ENCODE measurements around the gene TBC1D4. TPM values are rescaled to one million over a fixed set of nuclear protein-coding genes. Genes with fewer than 3 reads are reported as not detected.

TBC1D4 gene
- polyA plus RNA-seq, 1 of the 3 experiments (the other 2 are of a cell fraction), result 8.8 TPM

- H2AFZ ChIP-seq (ENCODE audit: low read depth), result no peak overlapping the region
- no peak overlapping the region for H3K4me3 ChIP-seq (ENCODE audit: low read depth in 2 of 2, low read length in 1 of 2)
- ChIA-PET POLR2A (no interaction called here), CTCF (interaction anchor here (0.9 to 1.8 kb wide), 3 partner anchors 39 to 125 kb away, joined by 3 to 6 read pairs (median 5); partner anchors contain the start of gene TBC1D4)
- no peak overlapping the region for H3K9ac ChIP-seq
- no peak for DNase-seq
- no peak overlapping the region for H3K27ac ChIP-seq (ENCODE audit: low read depth in 2 of 2, low read length in 1 of 2)
- no peaks in the 10 kb centered on the region for H4K20me1 ChIP-seq (ENCODE audit: insufficient read depth)
- WGBS (ENCODE audit: low lambda C conversion rate), result 92% methylated on average over 8 of the region's 8 CpGs
- H3K4me1 ChIP-seq (ENCODE audit: control insufficient read depth in 1 of 2, insufficient read depth in 2 of 2, low read depth in 1 of 2, low read length in 1 of 2), result peaks cover 0 to 8% of the 10 kb centered on the region in 2 experiments; a peak in 3 of 4 replicates
- no peaks in the 10 kb centered on the region for H3K79me2 ChIP-seq (ENCODE audit: insufficient read depth)
- H3F3A ChIP-seq (replicated peaks; ENCODE audit: insufficient read depth), result peaks cover 13% of the 10 kb centered on the region
- H3K9me3 ChIP-seq, result no peaks in the 10 kb centered on the region
- TF ChIP-seq EP300 (IDR thresholded peaks at IDR 0.05; ENCODE audit: borderline replicate concordance in 1 of 2, low read depth in 1 of 2, low read length in 1 of 2) (no peak), SIN3A (IDR thresholded peaks at IDR 0.05; ENCODE audit: borderline replicate concordance, low read depth, low read length) (no peak), USF1 (IDR thresholded peaks at IDR 0.05; ENCODE audit: borderline replicate concordance, low read depth) (no peak), PBX3 (IDR thresholded peaks at IDR 0.05) (no peak), GABPA (IDR thresholded peaks at IDR 0.05; ENCODE audit: low read depth) (no peak), MAX (IDR thresholded peaks at IDR 0.05; ENCODE audit: low read depth) (no peak), CTCF (IDR thresholded peaks at IDR 0.05) (no peak), MEF2A (IDR thresholded peaks at IDR 0.05; ENCODE audit: borderline replicate concordance, low read depth) (no peak), MXI1 (IDR thresholded peaks at IDR 0.05; ENCODE audit: low read depth, low read length) (no peak), NFIC (IDR thresholded peaks at IDR 0.05; ENCODE audit: borderline replicate concordance) (no peak), YY1 (IDR thresholded peaks at IDR 0.05; ENCODE audit: low read depth) (no peak), FOXJ3 (CRISPR knock-in tag; IDR thresholded peaks at IDR 0.05) (no peak), IRF3 (IDR thresholded peaks at IDR 0.05; ENCODE audit: low read depth, low read length) (no peak), USF2 (IDR thresholded peaks at IDR 0.05; ENCODE audit: borderline replicate concordance, low read depth, low read length) (no peak), FOSL2 (IDR thresholded peaks at IDR 0.05; ENCODE audit: borderline replicate concordance, low read depth) (no peak)
- H3K27me3 ChIP-seq (ENCODE audit: insufficient read depth), result no peaks in the 10 kb centered on the region
- no peak overlapping the region for H3K4me2 ChIP-seq
- no peaks in the 10 kb centered on the region for H3K9me2 ChIP-seq
- no peaks in the 10 kb centered on the region for H3K36me3 ChIP-seq (replicated peaks in 1 of 2; ENCODE audit: control insufficient read depth in 1 of 2, insufficient read depth in 2 of 2, low read length in 1 of 2)
Measured at GRCh38 chr13:75443356-75443958, 38.5 kb downstream of the TBC1D4 start.

Measured in SK-N-SH (cell line).